ENCODE measurements around the gene PIK3R2.

DNA sequence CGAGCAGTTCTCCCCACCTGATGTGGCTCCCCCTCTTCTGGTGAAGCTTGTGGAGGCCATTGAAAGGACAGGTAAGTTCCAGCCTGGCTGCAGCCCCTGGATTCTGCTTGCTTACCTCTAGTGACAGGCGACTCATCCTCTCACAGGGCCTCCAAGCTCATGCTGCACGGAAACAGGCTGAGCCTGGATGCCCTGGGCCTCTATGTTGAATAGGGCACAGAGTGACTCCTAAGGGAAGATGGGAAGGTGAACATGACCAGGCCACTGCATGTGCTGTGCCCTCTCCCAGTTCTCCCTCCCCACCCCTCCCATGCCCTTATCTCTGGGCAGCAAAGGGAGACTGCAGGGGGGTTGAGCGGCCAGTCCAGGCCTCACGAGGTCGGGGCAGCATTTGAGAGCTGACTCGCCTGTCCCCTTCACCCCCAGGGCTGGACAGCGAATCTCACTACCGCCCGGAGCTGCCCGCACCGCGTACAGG, 7.6 kb downstream of the PIK3R2 start:
- TF ChIP-seq, protein P1, sequence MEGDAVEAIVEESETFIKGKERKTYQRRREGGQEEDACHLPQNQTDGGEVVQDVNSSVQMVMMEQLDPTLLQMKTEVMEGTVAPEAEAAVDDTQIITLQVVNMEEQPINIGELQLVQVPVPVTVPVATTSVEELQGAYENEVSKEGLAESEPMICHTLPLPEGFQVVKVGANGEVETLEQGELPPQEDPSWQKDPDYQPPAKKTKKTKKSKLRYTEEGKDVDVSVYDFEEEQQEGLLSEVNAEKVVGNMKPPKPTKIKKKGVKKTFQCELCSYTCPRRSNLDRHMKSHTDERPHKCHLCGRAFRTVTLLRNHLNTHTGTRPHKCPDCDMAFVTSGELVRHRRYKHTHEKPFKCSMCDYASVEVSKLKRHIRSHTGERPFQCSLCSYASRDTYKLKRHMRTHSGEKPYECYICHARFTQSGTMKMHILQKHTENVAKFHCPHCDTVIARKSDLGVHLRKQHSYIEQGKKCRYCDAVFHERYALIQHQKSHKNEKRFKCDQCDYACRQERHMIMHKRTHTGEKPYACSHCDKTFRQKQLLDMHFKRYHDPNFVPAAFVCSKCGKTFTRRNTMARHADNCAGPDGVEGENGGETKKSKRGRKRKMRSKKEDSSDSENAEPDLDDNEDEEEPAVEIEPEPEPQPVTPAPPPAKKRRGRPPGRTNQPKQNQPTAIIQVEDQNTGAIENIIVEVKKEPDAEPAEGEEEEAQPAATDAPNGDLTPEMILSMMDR (conservative IDR thresholded peaks at IDR 0.05; ENCODE audit: low read length): no peak
- no peak for TF ChIP-seq EZH2phosphoT487 (IDR thresholded peaks at IDR 0.05; ENCODE audit: borderline replicate concordance)
